K562 (cell line): Measurements from ENCODE around the gene AGO1. TPM values are rescaled to one million over a fixed set of nuclear protein-coding genes. Genes with fewer than 3 reads are reported as not detected.

ENCODE experiments used
- ATAC-seq: fragments of 200-7000 bp; cut with Tn5 transposase; 3 replicates; pipeline ENCODE4 v1.9.1; 2020; ENCODE audit warnings: moderate library complexity
- BruUV-seq: library from RNA; stranded (reverse); fragments of 400-500 nt; replicated peaks from 2 replicates; lab custom pipeline; 2021; lab: Mats Ljungman, UMichigan
- CTCF ChIA-PET: fragments of 300-600 bp; formaldehyde crosslinking; extraction: SDS; loops from one replicate; lab custom pipeline; 2021; ENCODE audit warnings: low intra/inter-chr PET ratio; lab: Yijun Ruan, JAX
- POLR2A ChIA-PET: fragments of 300-600, 350-650 bp; sonication (Branson Sonifier 250); formaldehyde crosslinking; extraction: SDS; loops from one replicate; lab custom pipeline; 2021; ENCODE audit warnings: antibody characterized with exemption, inconsistent platforms; lab: Yijun Ruan, JAX
- DNase-seq, 4 experiments: peaks; one replicate each; pipeline versions ENCODE4 v3.0.0 to v3.0.0-alpha.2; 2011 to 2018; ENCODE audit warnings: low spot score in 3 of 4, mixed read lengths in 3 of 4; ENCODE audit errors: extremely low read depth in 1 of 4
- FAIRE-seq: peaks from 2 replicates; lab custom pipeline; 2011; peaks lifted over from hg19 to GRCh38; lab: Jason Lieb, UNC
- H2AFZ ChIP-seq: 2 replicates; pipeline ENCODE4 v1.6.0; 2011; ENCODE audit warnings: low read depth, low read length, control low read depth, inconsistent platforms
- H3K27ac ChIP-seq: fragments of 200-600 bp; 3 replicates; pipeline ENCODE4 v1.8.0; 2011; ENCODE audit warnings: low read depth, mild to moderate bottlenecking, control low read depth, inconsistent platforms, low read length, moderate library complexity, mixed read lengths; ENCODE audit errors: extremely low read depth
- H3K27me3 ChIP-seq, 2 experiments: fragments of 300-600 bp in 1 of 2; 2 replicates in 1 of 2; 3 replicates in 1 of 2; pipeline versions ENCODE4 v1.6.0 to v1.8.0; 2011; ENCODE audit warnings: inconsistent platforms in 2 of 2, low read length in 2 of 2, mild to moderate bottlenecking in 1 of 2, mixed read lengths in 1 of 2, moderate library complexity in 1 of 2; ENCODE audit not compliant: control insufficient read depth in 2 of 2, insufficient read depth in 2 of 2
- H3K36me3 ChIP-seq: fragments of 300-600 bp; 3 replicates; pipeline ENCODE4 v1.8.0; 2011; ENCODE audit warnings: mild to moderate bottlenecking, low read length, inconsistent platforms; ENCODE audit not compliant: control insufficient read depth, insufficient read depth
- H3K4me1 ChIP-seq, 2 experiments: fragments of 200-600 bp in 1 of 2; replicated peaks in 1 of 2; 2 replicates in 1 of 2; 3 replicates in 1 of 2; pipeline versions ENCODE4 v1.5.1 to v1.8.0; 2011; ENCODE audit warnings: inconsistent platforms in 2 of 2, low read length in 2 of 2, mild to moderate bottlenecking in 1 of 2, mixed read lengths in 1 of 2, moderate library complexity in 1 of 2; ENCODE audit not compliant: control insufficient read depth in 2 of 2, insufficient read depth in 2 of 2
- H3K4me2 ChIP-seq: 2 replicates; pipeline ENCODE4 v1.6.1; 2011; ENCODE audit warnings: low read length, control low read depth, inconsistent platforms, mixed read lengths; ENCODE audit not compliant: insufficient read depth
- H3K4me3 ChIP-seq: fragments of 200-600 bp; sonication (generic), shearing (Covaris generic); 2 replicates; pipeline ENCODE4 v1.5.1; 2016; ENCODE audit warnings: control low read depth, inconsistent platforms
- H3K79me2 ChIP-seq: fragments of 200-600 bp; 3 replicates; pipeline ENCODE4 v1.8.0; 2011; ENCODE audit warnings: low read length, inconsistent platforms; ENCODE audit not compliant: control insufficient read depth, insufficient read depth
- H3K9ac ChIP-seq, 2 experiments: 2 replicates each; pipeline versions ENCODE4 v1.6.0 to v1.6.1; 2011; ENCODE audit warnings: low read depth in 2 of 2, low read length in 2 of 2, control low read depth in 1 of 2, inconsistent platforms in 1 of 2, mild to moderate bottlenecking in 1 of 2, mixed read lengths in 1 of 2; ENCODE audit not compliant: insufficient read depth in 1 of 2
- H3K9me1 ChIP-seq: one replicate; pipeline ENCODE4 v1.6.0; 2011; ENCODE audit warnings: inconsistent platforms, mild to moderate bottlenecking, low read length, moderate library complexity; ENCODE audit not compliant: control insufficient read depth, insufficient read depth
- H3K9me3 ChIP-seq: replicated peaks from 2 replicates; pipeline ENCODE4 v1.5.1; 2011; ENCODE audit warnings: low read depth, low read length, inconsistent platforms; ENCODE audit not compliant: control insufficient read depth, insufficient read depth
- H4K20me1 ChIP-seq: replicated peaks from 2 replicates; pipeline ENCODE4 v1.6.1; 2011; ENCODE audit warnings: low read length, inconsistent platforms, mixed read lengths; ENCODE audit not compliant: control insufficient read depth, insufficient read depth
- EP400 ChIP-seq: fragments of 450-650 bp; IDR thresholded peaks from 2 replicates; pipeline ENCODE4 v1.6.1; 2017; ENCODE audit warnings: antibody characterized with exemption, mild to moderate bottlenecking, moderate library complexity
- PML ChIP-seq: IDR thresholded peaks from 2 replicates; pipeline ENCODE4 v1.6.1; 2012; ENCODE audit warnings: low read length, inconsistent platforms
- RAD21 ChIP-seq, 2 experiments: fragments of 250-450 bp in 1 of 2; fragments of 450-650 bp in 1 of 2; sonication (Bioruptor Pico) in 1 of 2; formaldehyde crosslinking in 1 of 2; IDR thresholded peaks in 1 of 2; conservative IDR thresholded peaks in 1 of 2; 2 replicates each; pipeline versions ENCODE4 v1.4.0 to v1.8.0; 2020 to 2022; ENCODE audit warnings: mild to moderate bottlenecking in 2 of 2, moderate library complexity in 1 of 2
- TRIM28 ChIP-seq: fragments of 450-650 bp; IDR thresholded peaks from 2 replicates; pipeline ENCODE4 v1.6.1; 2017
- in situ Hi-C: fragments of 300-500 bp; cut with MboI; formaldehyde crosslinking; loops from 4 replicates; pipeline ENCODE4 v1.15.0; 2018; ENCODE audit warnings: inconsistent platforms, mixed read lengths
- intact Hi-C: fragments of 100-400 bp; cut with micrococcal nuclease; formaldehyde crosslinking; loops from 2 replicates; pipeline ENCODE4 v1.14.2; 2022
- polyA plus RNA-seq, 8 experiments: library from polyadenylated mRNA; depleted of rRNA in 4 of 8; stranded (reverse) in 5 of 8; unstranded in 3 of 8; fragments of >200 nt; fragmentation: Nextera tagmentation in 2 of 8; fragmentation: Illumina TruSeq in 1 of 8; extraction: Ambion mirVana in 2 of 8; extraction: Trizol in 1 of 8; gene quantifications; 2 replicates each; pipeline versions ENCODE4 v1.2.1 to v1.2.3, GENCODE V29; 2011 to 2014; ENCODE audit warnings: inconsistent platforms in 1 of 8, missing spikeins in 1 of 8
- total RNA-seq, 7 experiments: library from RNA; depleted of rRNA in 6 of 7; stranded (reverse); fragments of >200 nt in 6 of 7; fragmentation: Illumina TruSeq in 2 of 7; extraction: Trizol in 2 of 7; gene quantifications; 2 replicates each; pipeline versions ENCODE4 v1.2.1 to v1.2.3, GENCODE V29; 2011 to 2021; ENCODE audit warnings: low replicate concordance in 1 of 7
- TF ChIP-seq, protein P1 (sequence below): fragments of 200-800 bp; sonication (Bioruptor generic); IDR thresholded peaks from 2 replicates; pipeline ENCODE4 v1.6.1; 2017; ENCODE audit warnings: missing genetic modification characterization, missing compliant biosample characterization
- TF ChIP-seq, protein P2 (sequence below), 2 experiments: fragments of 450-650 bp; formaldehyde crosslinking in 1 of 2; IDR thresholded peaks; 2 replicates each; pipeline versions ENCODE4 v1.4.0 to v1.6.1; 2014 to 2020; ENCODE audit warnings: mild to moderate bottlenecking in 2 of 2, borderline replicate concordance in 1 of 2, low read depth in 1 of 2
- TF ChIP-seq, protein P3 (sequence below), 3 experiments: IDR thresholded peaks in 2 of 3; conservative IDR thresholded peaks in 1 of 3; 2 replicates each; pipeline ENCODE4 v1.5.1; 2011 to 2012; ENCODE audit warnings: low read length in 3 of 3, mild to moderate bottlenecking in 3 of 3, control low read depth in 2 of 3, improper control_type of control experiment in 1 of 3, inconsistent platforms in 1 of 3, low read depth in 1 of 3, mixed read lengths in 1 of 3, moderate library complexity in 1 of 3; ENCODE audit not compliant: insufficient read depth in 2 of 3

AGO1 gene
- total and polyA plus RNA-seq, 9 of the 15 experiments (the other 6 are each of a cell fraction or from before 2014, with no cell fraction given): 7.3 to 64.2 (median 26.0) TPM

DNA sequence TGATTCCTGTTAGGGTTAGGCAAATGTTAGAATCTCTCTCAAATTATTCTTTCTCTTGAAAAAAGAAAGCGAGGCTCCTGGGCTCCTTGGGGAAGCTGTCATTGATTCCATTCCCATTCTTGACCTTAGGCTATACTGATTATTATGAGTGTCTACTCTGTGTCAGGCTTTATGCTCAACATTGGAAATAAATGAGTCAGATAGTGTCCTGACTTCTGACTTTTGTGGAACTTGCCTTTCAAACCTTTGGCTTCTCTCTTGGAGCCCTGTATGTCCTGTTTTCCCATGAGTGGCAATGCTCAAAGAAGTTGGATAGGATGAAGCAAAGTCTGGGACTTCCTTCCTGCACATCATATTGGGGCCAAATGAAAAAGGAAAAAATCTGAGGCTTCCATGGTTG, 11.6 kb downstream of the AGO1 start (continued):
- TF ChIP-seq, protein P1, sequence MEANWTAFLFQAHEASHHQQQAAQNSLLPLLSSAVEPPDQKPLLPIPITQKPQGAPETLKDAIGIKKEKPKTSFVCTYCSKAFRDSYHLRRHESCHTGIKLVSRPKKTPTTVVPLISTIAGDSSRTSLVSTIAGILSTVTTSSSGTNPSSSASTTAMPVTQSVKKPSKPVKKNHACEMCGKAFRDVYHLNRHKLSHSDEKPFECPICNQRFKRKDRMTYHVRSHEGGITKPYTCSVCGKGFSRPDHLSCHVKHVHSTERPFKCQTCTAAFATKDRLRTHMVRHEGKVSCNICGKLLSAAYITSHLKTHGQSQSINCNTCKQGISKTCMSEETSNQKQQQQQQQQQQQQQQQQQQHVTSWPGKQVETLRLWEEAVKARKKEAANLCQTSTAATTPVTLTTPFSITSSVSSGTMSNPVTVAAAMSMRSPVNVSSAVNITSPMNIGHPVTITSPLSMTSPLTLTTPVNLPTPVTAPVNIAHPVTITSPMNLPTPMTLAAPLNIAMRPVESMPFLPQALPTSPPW (CRISPR knock-in tag): 0 out of 2 replicates have a peak, but pooled peaks have one; percentile 27
- TF ChIP-seq TRIM28: no peak
- no peak for TF ChIP-seq PML
- TF ChIP-seq, all 486 proteins: peak for 3

DNA sequence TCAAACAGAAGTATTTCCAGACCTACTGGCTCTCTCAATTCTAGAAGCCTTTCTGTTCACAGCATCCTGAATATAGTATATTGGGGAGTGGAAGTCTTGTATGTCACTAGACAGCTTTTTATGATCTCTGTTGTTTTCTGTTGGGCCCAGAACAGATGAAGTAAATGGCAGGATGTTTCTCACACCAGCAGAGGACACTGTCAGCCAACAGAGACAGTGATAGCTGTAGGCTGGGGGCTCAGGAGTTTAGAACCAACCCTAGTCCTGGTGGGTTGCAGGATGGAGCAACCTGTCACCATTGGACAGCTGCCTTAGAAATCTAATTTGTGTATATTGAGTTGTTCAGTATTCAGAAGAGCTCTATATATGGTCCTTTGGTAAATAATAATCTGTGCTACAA, 16.9 kb downstream of the AGO1 start:
- H3K4me2 ChIP-seq: no peak overlapping the region
- intact Hi-C loops (no loop called here), in situ Hi-C loops (no loop called here)
- TF ChIP-seq EP400 (no peak), RAD21 (CRISPR knock-in tag; conservative IDR thresholded peaks at IDR 0.05 in 1 of 2, IDR thresholded peaks at IDR 0.05 in 1 of 2) (peak in 1 of 2 experiments; percentile 51; a peak in 2 of 4 replicates)
- TF ChIP-seq, protein P2, sequence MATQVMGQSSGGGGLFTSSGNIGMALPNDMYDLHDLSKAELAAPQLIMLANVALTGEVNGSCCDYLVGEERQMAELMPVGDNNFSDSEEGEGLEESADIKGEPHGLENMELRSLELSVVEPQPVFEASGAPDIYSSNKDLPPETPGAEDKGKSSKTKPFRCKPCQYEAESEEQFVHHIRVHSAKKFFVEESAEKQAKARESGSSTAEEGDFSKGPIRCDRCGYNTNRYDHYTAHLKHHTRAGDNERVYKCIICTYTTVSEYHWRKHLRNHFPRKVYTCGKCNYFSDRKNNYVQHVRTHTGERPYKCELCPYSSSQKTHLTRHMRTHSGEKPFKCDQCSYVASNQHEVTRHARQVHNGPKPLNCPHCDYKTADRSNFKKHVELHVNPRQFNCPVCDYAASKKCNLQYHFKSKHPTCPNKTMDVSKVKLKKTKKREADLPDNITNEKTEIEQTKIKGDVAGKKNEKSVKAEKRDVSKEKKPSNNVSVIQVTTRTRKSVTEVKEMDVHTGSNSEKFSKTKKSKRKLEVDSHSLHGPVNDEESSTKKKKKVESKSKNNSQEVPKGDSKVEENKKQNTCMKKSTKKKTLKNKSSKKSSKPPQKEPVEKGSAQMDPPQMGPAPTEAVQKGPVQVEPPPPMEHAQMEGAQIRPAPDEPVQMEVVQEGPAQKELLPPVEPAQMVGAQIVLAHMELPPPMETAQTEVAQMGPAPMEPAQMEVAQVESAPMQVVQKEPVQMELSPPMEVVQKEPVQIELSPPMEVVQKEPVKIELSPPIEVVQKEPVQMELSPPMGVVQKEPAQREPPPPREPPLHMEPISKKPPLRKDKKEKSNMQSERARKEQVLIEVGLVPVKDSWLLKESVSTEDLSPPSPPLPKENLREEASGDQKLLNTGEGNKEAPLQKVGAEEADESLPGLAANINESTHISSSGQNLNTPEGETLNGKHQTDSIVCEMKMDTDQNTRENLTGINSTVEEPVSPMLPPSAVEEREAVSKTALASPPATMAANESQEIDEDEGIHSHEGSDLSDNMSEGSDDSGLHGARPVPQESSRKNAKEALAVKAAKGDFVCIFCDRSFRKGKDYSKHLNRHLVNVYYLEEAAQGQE (IDR thresholded peaks at IDR 0.05; ENCODE audit: borderline replicate concordance): peak; percentile 8; the same call in 1 of the 2 replicates
- TF ChIP-seq, protein P2 (CRISPR knock-in tag; IDR thresholded peaks at IDR 0.05; ENCODE audit: low read depth): no peak
- TF ChIP-seq, protein P3, sequence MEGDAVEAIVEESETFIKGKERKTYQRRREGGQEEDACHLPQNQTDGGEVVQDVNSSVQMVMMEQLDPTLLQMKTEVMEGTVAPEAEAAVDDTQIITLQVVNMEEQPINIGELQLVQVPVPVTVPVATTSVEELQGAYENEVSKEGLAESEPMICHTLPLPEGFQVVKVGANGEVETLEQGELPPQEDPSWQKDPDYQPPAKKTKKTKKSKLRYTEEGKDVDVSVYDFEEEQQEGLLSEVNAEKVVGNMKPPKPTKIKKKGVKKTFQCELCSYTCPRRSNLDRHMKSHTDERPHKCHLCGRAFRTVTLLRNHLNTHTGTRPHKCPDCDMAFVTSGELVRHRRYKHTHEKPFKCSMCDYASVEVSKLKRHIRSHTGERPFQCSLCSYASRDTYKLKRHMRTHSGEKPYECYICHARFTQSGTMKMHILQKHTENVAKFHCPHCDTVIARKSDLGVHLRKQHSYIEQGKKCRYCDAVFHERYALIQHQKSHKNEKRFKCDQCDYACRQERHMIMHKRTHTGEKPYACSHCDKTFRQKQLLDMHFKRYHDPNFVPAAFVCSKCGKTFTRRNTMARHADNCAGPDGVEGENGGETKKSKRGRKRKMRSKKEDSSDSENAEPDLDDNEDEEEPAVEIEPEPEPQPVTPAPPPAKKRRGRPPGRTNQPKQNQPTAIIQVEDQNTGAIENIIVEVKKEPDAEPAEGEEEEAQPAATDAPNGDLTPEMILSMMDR (IDR thresholded peaks at IDR 0.05 in 2 of 3, conservative IDR thresholded peaks at IDR 0.05 in 1 of 3; ENCODE audit: insufficient read depth in 2 of 3, low read depth in 1 of 3, low read length in 3 of 3): peak; percentile 19 to 36 (median 21); a peak in 3 of 6 replicates
- no peaks in the 10 kb centered on the region for H3K4me1 ChIP-seq
- no peaks in the 10 kb centered on the region; the same call in 2 of the 3 replicates for H3K79me2 ChIP-seq
- ATAC-seq (peak; percentile 62; the same call in 2 of the 3 replicates), FAIRE-seq (no peak), DNase-seq (no peak)
- H3K27ac ChIP-seq: no peak overlapping the region
- H4K20me1 ChIP-seq: 0 out of 2 replicates have a peak, but pooled peaks cover 4% of the 10 kb centered on the region
- H3K36me3 ChIP-seq: peaks cover 87% of the 10 kb centered on the region
- no peaks in the 10 kb centered on the region for H3K27me3 ChIP-seq
- CTCF ChIA-PET: no interaction called here
- no peaks in the 10 kb centered on the region for H3K9me3 ChIP-seq
- BruUV-seq: no TSS peak
- POLR2A ChIA-PET: interaction anchor here (0.8 to 1.2 kb wide), 4 partner anchors 13 to 31 kb away, joined by 3 to 4 read pairs (median 4); partner anchors contain the start of genes AGO1 and AGO3
- no peak overlapping the region for H3K4me3 ChIP-seq
- H3K9ac ChIP-seq: no peak overlapping the region
- no peaks in the 10 kb centered on the region for H3K9me1 ChIP-seq
- H2AFZ ChIP-seq: no peak overlapping the region
